H1 (cell line): Measurements from ENCODE around the gene GLB1L2. TPM values are rescaled to one million over a fixed set of nuclear protein-coding genes. Genes with fewer than 3 reads are reported as not detected.

Experiments used
- CTCF ChIA-PET: fragments of 300-600 bp; sonication (Branson Sonifier 250); formaldehyde crosslinking; loops from one replicate; lab custom pipeline; 2021; ENCODE audit not compliant: partially characterized antibody; lab: Charles Lee
- POLR2A ChIA-PET: fragments of 300-600 bp; sonication (Branson Sonifier 250); formaldehyde crosslinking; loops from one replicate; lab custom pipeline; 2021; ENCODE audit warnings: inconsistent platforms; ENCODE audit not compliant: partially characterized antibody; lab: Charles Lee
- DNase-seq, 2 experiments: peaks; one replicate each; pipeline versions ENCODE4 v3.0.0 to v3.0.0-alpha.2; 2010 to 2022; ENCODE audit warnings: low spot score in 2 of 2, low read depth in 1 of 2, mixed read lengths in 1 of 2
- FAIRE-seq: peaks from 2 replicates; lab custom pipeline; 2011; peaks lifted over from hg19 to GRCh38; lab: Jason Lieb, UNC
- H2AFZ ChIP-seq: 2 replicates; pipeline ENCODE4 v1.8.1; 2012; ENCODE audit warnings: low read length, inconsistent platforms
- H2AK5ac ChIP-seq: 2 replicates; pipeline ENCODE4 v1.6.1; 2013; ENCODE audit warnings: low read depth, low read length
- H2BK120ac ChIP-seq: replicated peaks from 2 replicates; pipeline ENCODE3; 2013; ENCODE audit warnings: low read depth, low read length, inconsistent platforms
- H2BK12ac ChIP-seq: 2 replicates; pipeline ENCODE4 v1.6.1; 2013; ENCODE audit warnings: low read depth, low read length
- H2BK15ac ChIP-seq: 2 replicates; pipeline ENCODE4 v1.6.1; 2013; ENCODE audit warnings: low read length
- H2BK20ac ChIP-seq: 2 replicates; pipeline ENCODE4 v1.6.1; 2013; ENCODE audit warnings: low read length
- H2BK5ac ChIP-seq: 2 replicates; pipeline ENCODE4 v1.6.1; 2013; ENCODE audit warnings: low read depth, low read length
- H3K14ac ChIP-seq: 2 replicates; pipeline ENCODE4 v1.6.1; 2013; ENCODE audit warnings: inconsistent platforms; ENCODE audit not compliant: insufficient read length
- H3K18ac ChIP-seq: 2 replicates; pipeline ENCODE4 v1.6.1; 2013; ENCODE audit warnings: low read length; ENCODE audit errors: extremely low read depth
- H3K23ac ChIP-seq: 2 replicates; pipeline ENCODE4 v1.6.1; 2013; ENCODE audit warnings: inconsistent platforms; ENCODE audit not compliant: insufficient read length
- H3K23me2 ChIP-seq: 2 replicates; pipeline ENCODE4 v1.6.1; 2013; ENCODE audit warnings: low read depth, low read length
- H3K27ac ChIP-seq: 2 replicates; pipeline ENCODE4 v1.6.1; 2011; ENCODE audit warnings: low read depth, low read length, inconsistent platforms
- H3K27me3 ChIP-seq, 4 experiments: replicated peaks in 1 of 4; 1 replicate in 1 of 4; 2 replicates in 3 of 4; pipeline versions ENCODE4 v1.6.1 to v1.8.1; 2011 to 2013; ENCODE audit warnings: low read length in 3 of 4, mild to moderate bottlenecking in 3 of 4, inconsistent platforms in 2 of 4, mixed read lengths in 2 of 4, moderate library complexity in 1 of 4; ENCODE audit not compliant: control insufficient read depth in 3 of 4, insufficient read depth in 3 of 4; ENCODE audit errors: extremely low read depth in 1 of 4
- H3K36me3 ChIP-seq, 4 experiments: 2 replicates each; pipeline versions ENCODE4 v1.6.1 to v1.8.1; 2011 to 2013; ENCODE audit warnings: mild to moderate bottlenecking in 4 of 4, low read length in 3 of 4, moderate library complexity in 2 of 4, control low read depth in 1 of 4, inconsistent platforms in 1 of 4; ENCODE audit not compliant: insufficient read depth in 4 of 4, control insufficient read depth in 2 of 4
- H3K4ac ChIP-seq: replicated peaks from 2 replicates; pipeline ENCODE3; 2013; ENCODE audit warnings: low read length, low read depth, mixed read lengths, inconsistent platforms; ENCODE audit not compliant: insufficient read length
- H3K4me1 ChIP-seq, 4 experiments: replicated peaks in 1 of 4; 1 replicate in 1 of 4; 2 replicates in 3 of 4; pipeline versions ENCODE4 v1.6.1 to v1.8.1; 2011 to 2013; ENCODE audit warnings: low read length in 3 of 4, inconsistent platforms in 2 of 4, mixed read lengths in 1 of 4; ENCODE audit not compliant: insufficient read depth in 4 of 4, control insufficient read depth in 3 of 4
- H3K4me2 ChIP-seq, 2 experiments: 2 replicates each; pipeline versions ENCODE4 v1.6.1 to v1.8.1; 2011 to 2013; ENCODE audit warnings: low read depth in 2 of 2, low read length in 2 of 2, control low read depth in 1 of 2, inconsistent platforms in 1 of 2, mild to moderate bottlenecking in 1 of 2; ENCODE audit not compliant: insufficient read depth in 1 of 2
- H3K4me3 ChIP-seq, 4 experiments: fragments of 200-600, 300-600 bp in 1 of 4; sonication (generic), shearing (Covaris generic), sonication (Bioruptor Twin) in 1 of 4; 2 replicates each; pipeline versions ENCODE4 v1.5.1 to v1.8.1; 2011 to 2016; ENCODE audit warnings: low read length in 4 of 4, low read depth in 3 of 4, control low read depth in 2 of 4, inconsistent platforms in 2 of 4, mild to moderate bottlenecking in 2 of 4, mixed read lengths in 1 of 4, moderate library complexity in 1 of 4; ENCODE audit not compliant: insufficient read depth in 2 of 4; ENCODE audit errors: extremely low read depth in 1 of 4
- H3K56ac ChIP-seq: replicated peaks from 2 replicates; pipeline ENCODE3; 2013; ENCODE audit warnings: low read depth, mild to moderate bottlenecking, mixed read lengths, low read length, inconsistent platforms; ENCODE audit not compliant: insufficient read length
- H3K79me1 ChIP-seq: 2 replicates; pipeline ENCODE4 v1.6.1; 2013; ENCODE audit warnings: low read depth, low read length, control low read depth
- H3K79me2 ChIP-seq, 2 experiments: 2 replicates each; pipeline versions ENCODE4 v1.6.1 to v1.8.1; 2012 to 2013; ENCODE audit warnings: low read length in 2 of 2, mild to moderate bottlenecking in 2 of 2, inconsistent platforms in 1 of 2; ENCODE audit not compliant: insufficient read depth in 2 of 2, control insufficient read depth in 1 of 2
- H3K9ac ChIP-seq, 4 experiments: replicated peaks in 1 of 4; 1 replicate in 1 of 4; 2 replicates in 3 of 4; pipeline versions ENCODE4 v1.6.1 to v1.8.1; 2011 to 2013; ENCODE audit warnings: low read depth in 3 of 4, low read length in 3 of 4, control low read depth in 2 of 4, mild to moderate bottlenecking in 2 of 4, moderate library complexity in 2 of 4, inconsistent platforms in 1 of 4; ENCODE audit errors: extremely low read depth in 1 of 4
- H3K9me3 ChIP-seq, 2 experiments: 2 replicates each; pipeline versions ENCODE4 v1.6.1 to v1.8.1; 2012 to 2013; ENCODE audit warnings: mild to moderate bottlenecking in 2 of 2, moderate library complexity in 2 of 2, control low read depth in 1 of 2, inconsistent platforms in 1 of 2, low read depth in 1 of 2, low read length in 1 of 2, mixed read lengths in 1 of 2; ENCODE audit not compliant: insufficient read depth in 2 of 2
- H4K20me1 ChIP-seq, 2 experiments: replicated peaks in 1 of 2; 2 replicates each; pipeline versions ENCODE3 to v1.8.1; 2011 to 2013; ENCODE audit warnings: inconsistent platforms in 2 of 2, low read length in 2 of 2, mild to moderate bottlenecking in 1 of 2; ENCODE audit not compliant: insufficient read depth in 2 of 2, control insufficient read depth in 1 of 2
- H4K5ac ChIP-seq: 2 replicates; pipeline ENCODE4 v1.6.1; 2013; ENCODE audit warnings: low read length, low read depth, mixed read lengths, inconsistent platforms; ENCODE audit not compliant: insufficient read length
- H4K8ac ChIP-seq: 2 replicates; pipeline ENCODE4 v1.8.0; 2013; ENCODE audit warnings: mild to moderate bottlenecking, moderate library complexity, low read length, inconsistent platforms; ENCODE audit not compliant: insufficient read depth; ENCODE audit errors: extremely low read depth
- H4K91ac ChIP-seq: replicated peaks from 2 replicates; pipeline ENCODE3; 2013; ENCODE audit warnings: low read length, mixed read lengths, inconsistent platforms; ENCODE audit not compliant: insufficient read length
- CBX8 ChIP-seq: fragments of 300-800, 300-1000 bp; sonication (generic); IDR thresholded peaks from 2 replicates; pipeline ENCODE4 v1.7.1; 2016; ENCODE audit warnings: low read depth, low read length, borderline replicate concordance
- CEBPB ChIP-seq: IDR thresholded peaks from 2 replicates; pipeline ENCODE4 v1.6.1; 2012; ENCODE audit warnings: low read depth, low read length
- E2F6 ChIP-seq: IDR thresholded peaks from 2 replicates; pipeline ENCODE4 v1.6.1; 2012; ENCODE audit warnings: inconsistent platforms
- KDM4A ChIP-seq: IDR thresholded peaks from one replicate; pipeline ENCODE4 v1.7.1; 2012; ENCODE audit warnings: low read depth, mild to moderate bottlenecking, moderate library complexity, low read length, inconsistent platforms; ENCODE audit not compliant: severe bottlenecking
- POLR2A ChIP-seq, 2 experiments: IDR thresholded peaks; 1 replicate in 1 of 2; 2 replicates in 1 of 2; pipeline ENCODE4 v1.6.1; 2011; ENCODE audit warnings: low read depth in 2 of 2, low read length in 2 of 2, mild to moderate bottlenecking in 2 of 2; ENCODE audit errors: control extremely low read depth in 1 of 2
- SP2 ChIP-seq: IDR thresholded peaks from 2 replicates; pipeline ENCODE4 v1.6.1; 2012; ENCODE audit warnings: mild to moderate bottlenecking, low read length, inconsistent platforms
- SP4 ChIP-seq: IDR thresholded peaks from 2 replicates; pipeline ENCODE4 v1.6.1; 2012; ENCODE audit warnings: low read length, inconsistent platforms
- SUZ12 ChIP-seq: fragments of 200-600 bp; sonication (generic); IDR thresholded peaks from 2 replicates; pipeline ENCODE4 v1.6.1; 2012; ENCODE audit warnings: mild to moderate bottlenecking, inconsistent platforms, low read length, moderate library complexity, mixed read lengths
- WGBS, 2 experiments: shearing (Covaris generic) in 1 of 2; methylation state at CpG; one replicate each; pipeline versions ENCODE4 v1.1.6 to v1.1.7; 2013 to 2015; ENCODE audit warnings: low lambda C conversion rate in 2 of 2, mixed read lengths in 2 of 2, inconsistent platforms in 1 of 2, low coverage in 1 of 2, missing lambda C conversion rate in 1 of 2; ENCODE audit not compliant: insufficient replicate concordance in 2 of 2, insufficient coverage in 1 of 2, insufficient read length in 1 of 2; ENCODE audit errors: extremely low coverage in 1 of 2, missing lambda C conversion rate in 1 of 2; 5-methylcytosine and 5-hydroxymethylcytosine counted together
- polyA plus RNA-seq, 7 experiments: library from polyadenylated mRNA; depleted of rRNA in 3 of 7; stranded (reverse) in 5 of 7; unstranded in 2 of 7; fragments of >200 nt in 5 of 7; fragments of 200-250 nt in 2 of 7; gene quantifications; 1 replicate in 5 of 7; 2 replicates in 1 of 7; 4 replicates in 1 of 7; pipeline versions ENCODE4 v1.2.1 to v1.2.3, GENCODE V29; 2011 to 2013; ENCODE audit warnings: missing spikeins in 2 of 7, mixed read lengths in 2 of 7
- total RNA-seq: library from RNA; stranded (reverse); fragmentation: NEBNext Ultra II Directional; extraction: Animal tissue kit (Norgen Biotek cat#: 25700); gene quantifications from 2 replicates; pipeline ENCODE4 v1.2.1, GENCODE V29; 2021

GLB1L2 gene
- total and polyA plus RNA-seq, 2 of the 8 experiments (the other 6 are each of a cell fraction or from before 2014, with no cell fraction given): 4.4 to 7.9 TPM

DNA sequence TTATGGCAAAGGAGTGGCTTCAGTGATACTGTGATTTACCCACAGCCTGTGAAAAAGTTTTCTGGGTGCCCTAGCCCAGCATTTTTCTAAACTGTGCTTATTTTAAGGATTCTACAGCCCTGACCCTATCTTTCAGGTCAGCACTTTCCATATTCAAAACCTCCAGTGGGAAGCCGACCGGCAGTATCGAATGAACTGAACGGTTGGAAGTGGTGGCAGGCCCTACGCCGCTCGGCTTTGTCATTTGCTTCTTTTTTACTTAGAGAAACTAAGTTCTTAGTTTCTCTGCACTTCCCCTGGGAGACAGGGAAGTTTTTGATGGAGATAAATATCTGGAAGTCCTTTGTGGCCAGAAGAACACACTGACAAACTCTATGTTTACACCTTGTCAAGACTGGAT lies 994 bp downstream of the GLB1L2 start:
- Histone ChIP-seq H4K91ac (no peak overlapping the region), H3K79me1 (no peaks in the 10 kb centered on the region), H3K9me3 (no peaks in the 10 kb centered on the region), H2BK120ac (no peak overlapping the region), H3K27ac (no peak overlapping the region), H3K4me3 (peak overlapping the region; percentile 48 to 72 (median 66); a peak in 5 of 8 replicates), H4K20me1 (no peaks in the 10 kb centered on the region), H3K18ac (no peak overlapping the region), H3K9ac (no peak overlapping the region), H3K14ac (no peak overlapping the region), H3K4ac (no peak overlapping the region), H2AFZ (no peak overlapping the region), H3K27me3 (peaks cover 0 to 36% (median 24%) of the 10 kb centered on the region in 4 experiments; a peak in 5 of 7 replicates), H3K79me2 (no peaks in the 10 kb centered on the region), H3K4me1 (peaks cover 0 to 5% (median 4%) of the 10 kb centered on the region in 4 experiments; a peak in 4 of 7 replicates), H2BK12ac (no peak overlapping the region), H2BK15ac (no peak overlapping the region), H3K36me3 (no peaks in the 10 kb centered on the region), H4K8ac (no peak overlapping the region), H3K56ac (no peak overlapping the region), H4K5ac (no peak overlapping the region), H3K23me2 (peaks cover 8% of the 10 kb centered on the region; the same call in 1 of the 2 replicates), H2BK20ac (no peak overlapping the region), H2AK5ac (no peak overlapping the region), H3K23ac (no peak overlapping the region), H2BK5ac (no peak overlapping the region), H3K4me2 (peak overlapping the region; percentile 61 to 96; a peak in 3 of 4 replicates)
- ChIA-PET CTCF (interaction anchor here (0.8 to 2.1 kb wide), 6 partner anchors 9 to 71 kb away, joined by 3 to 9 read pairs (median 4); no protein-coding TSS in a partner anchor), POLR2A (interaction anchor here (1.3 to 2.1 kb wide), 2 partner anchors 10 to 59 kb away, joined by 3 to 7 read pairs; no protein-coding TSS in a partner anchor)
- WGBS, 2 experiments: 79% methylated on average over 7 of the region's 7 CpGs; no CpG with 5 or more reads in 1 of the 2 experiments
- DNase-seq (no peak), FAIRE-seq (no peak)
- TF ChIP-seq CEBPB (no peak), SUZ12 (no peak), E2F6 (no peak), KDM4A (no peak), SP2 (no peak), SP4 (no peak), CBX8 (no peak), POLR2A (IDR thresholded peaks at IDR 0.05; ENCODE audit: control extremely low read depth in 1 of 2, low read depth in 2 of 2, low read length in 2 of 2) (no peak)
